LNCAP (cell line): Measurements from ENCODE around the gene FBXL19.
A peak's percentile ranks its signal among the peaks of the same experiment; 100 is the strongest.

Experiments
- TF ChIP-seq, protein P1 (sequence below): fragments of 450-650 bp; IDR thresholded peaks from 2 replicates; pipeline ENCODE4 v1.5.1; 2017; ENCODE audit warnings: mild to moderate bottlenecking

FBXL19 gene

DNA sequence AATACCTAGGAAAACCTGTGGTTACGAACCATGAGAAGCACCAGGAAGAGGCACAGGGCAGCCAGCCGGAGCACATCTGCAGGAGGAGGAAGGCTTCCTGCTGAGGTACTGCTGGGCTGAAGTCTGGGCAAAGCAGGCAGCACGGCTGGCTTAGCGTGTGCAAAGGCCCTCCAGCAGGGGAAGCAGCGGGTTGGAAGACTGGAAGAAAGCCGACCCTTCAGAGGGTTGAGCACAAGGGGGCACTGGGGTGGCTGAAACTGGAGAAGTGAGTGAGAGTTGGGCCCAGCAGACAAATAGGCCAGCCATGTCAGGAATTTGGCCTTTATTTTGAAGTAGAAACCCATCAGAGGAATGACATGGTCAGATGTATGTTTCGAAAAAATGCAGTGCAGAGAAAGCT lies 49.5 kb downstream of the FBXL19 start:
- TF ChIP-seq, protein P1, sequence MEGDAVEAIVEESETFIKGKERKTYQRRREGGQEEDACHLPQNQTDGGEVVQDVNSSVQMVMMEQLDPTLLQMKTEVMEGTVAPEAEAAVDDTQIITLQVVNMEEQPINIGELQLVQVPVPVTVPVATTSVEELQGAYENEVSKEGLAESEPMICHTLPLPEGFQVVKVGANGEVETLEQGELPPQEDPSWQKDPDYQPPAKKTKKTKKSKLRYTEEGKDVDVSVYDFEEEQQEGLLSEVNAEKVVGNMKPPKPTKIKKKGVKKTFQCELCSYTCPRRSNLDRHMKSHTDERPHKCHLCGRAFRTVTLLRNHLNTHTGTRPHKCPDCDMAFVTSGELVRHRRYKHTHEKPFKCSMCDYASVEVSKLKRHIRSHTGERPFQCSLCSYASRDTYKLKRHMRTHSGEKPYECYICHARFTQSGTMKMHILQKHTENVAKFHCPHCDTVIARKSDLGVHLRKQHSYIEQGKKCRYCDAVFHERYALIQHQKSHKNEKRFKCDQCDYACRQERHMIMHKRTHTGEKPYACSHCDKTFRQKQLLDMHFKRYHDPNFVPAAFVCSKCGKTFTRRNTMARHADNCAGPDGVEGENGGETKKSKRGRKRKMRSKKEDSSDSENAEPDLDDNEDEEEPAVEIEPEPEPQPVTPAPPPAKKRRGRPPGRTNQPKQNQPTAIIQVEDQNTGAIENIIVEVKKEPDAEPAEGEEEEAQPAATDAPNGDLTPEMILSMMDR = no peak

DNA sequence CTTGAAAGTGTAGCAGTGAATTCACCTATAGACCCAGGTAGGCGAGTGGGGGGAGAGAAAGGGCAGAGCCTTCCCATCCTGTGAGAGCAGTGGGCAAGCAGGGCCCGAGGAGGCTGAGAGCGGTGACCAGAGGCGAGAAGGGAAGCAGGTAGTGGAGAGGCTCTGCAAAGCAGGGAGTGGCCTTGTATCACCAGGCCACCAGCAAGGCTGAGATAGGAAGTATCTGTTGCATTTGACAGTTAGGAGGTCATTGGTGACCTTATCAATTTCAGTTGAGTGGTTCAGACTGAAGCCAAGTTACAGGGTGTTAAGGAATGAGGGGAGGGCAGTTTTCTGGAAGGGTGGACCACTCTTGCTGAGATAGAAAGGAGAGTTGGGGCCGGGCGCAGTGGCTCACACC lies 51.0 kb downstream of the FBXL19 start:
- TF ChIP-seq, protein P1 = no peak

DNA sequence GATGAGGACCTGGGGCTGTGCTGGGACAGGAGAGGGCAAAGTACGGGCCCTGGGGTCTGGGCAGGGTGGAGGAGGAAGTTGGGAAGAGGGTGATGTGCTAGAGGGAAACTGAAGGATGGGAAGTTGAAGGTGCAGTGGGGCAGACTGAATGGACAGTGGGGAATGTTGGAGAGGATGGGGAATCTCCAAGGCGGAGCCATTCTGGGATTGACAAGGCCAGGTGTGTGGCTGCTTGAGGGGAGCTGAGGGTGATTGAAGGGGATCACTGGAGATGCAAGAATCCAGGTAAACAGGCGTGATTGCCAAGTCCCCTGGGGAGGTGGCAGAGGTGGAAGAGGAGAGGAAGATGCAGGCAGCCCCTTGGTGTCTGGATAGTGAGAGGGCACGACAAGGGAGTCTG lies 53.1 kb downstream of the FBXL19 start:
- TF ChIP-seq, protein P1 = no peak

DNA sequence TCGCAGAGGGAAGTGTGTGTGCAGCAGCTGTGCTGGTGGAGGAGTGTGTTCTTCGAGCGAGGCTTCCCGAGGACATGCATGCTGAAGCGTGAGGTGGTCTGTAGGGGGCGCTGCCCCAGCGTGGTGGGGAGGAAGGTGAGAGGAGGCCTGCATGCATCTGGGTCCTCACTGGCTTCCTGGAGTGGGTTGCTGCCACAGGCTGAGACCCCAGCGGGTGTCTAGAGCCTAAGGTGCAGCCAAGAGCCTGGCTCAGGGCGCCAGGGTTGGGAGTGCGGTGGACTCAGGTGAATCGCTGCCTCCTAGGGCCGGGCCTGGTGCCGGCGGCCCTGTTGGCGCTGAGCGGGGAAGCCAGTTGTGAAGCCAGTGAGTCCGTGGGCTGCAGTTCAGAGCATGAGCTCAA lies 54.1 kb downstream of the FBXL19 start:
- TF ChIP-seq, protein P1 = peak; percentile 41

DNA sequence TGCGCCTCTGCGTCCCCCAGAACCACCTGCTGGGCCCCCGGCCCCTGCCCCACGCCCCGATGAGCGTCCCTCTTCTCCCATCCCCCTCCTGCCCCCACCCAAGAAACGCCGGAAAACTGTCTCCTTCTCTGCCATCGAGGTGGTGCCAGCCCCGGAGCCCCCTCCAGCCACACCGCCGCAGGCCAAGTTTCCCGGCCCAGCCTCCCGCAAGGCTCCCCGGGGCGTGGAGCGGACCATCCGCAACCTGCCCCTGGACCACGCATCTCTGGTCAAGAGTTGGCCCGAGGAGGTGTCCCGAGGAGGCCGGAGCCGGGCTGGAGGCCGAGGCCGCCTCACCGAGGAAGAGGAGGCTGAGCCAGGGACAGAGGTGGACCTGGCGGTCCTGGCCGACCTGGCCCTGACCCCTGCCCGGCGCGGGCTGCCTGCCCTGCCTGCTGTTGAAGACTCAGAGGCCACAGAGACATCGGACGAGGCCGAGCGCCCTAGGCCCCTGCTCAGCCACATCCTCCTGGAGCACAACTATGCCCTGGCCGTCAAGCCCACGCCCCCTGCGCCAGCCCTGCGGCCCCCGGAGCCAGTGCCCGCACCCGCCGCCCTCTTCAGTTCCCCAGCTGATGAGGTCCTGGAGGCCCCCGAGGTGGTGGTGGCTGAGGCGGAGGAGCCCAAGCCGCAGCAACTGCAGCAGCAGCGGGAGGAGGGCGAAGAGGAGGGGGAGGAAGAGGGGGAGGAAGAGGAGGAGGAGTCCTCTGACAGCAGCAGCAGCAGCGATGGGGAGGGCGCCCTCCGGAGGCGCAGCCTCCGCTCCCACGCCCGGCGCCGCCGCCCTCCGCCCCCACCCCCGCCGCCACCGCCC lies 56.0 kb downstream of the FBXL19 start:
- TF ChIP-seq, protein P1 = no peak

DNA sequence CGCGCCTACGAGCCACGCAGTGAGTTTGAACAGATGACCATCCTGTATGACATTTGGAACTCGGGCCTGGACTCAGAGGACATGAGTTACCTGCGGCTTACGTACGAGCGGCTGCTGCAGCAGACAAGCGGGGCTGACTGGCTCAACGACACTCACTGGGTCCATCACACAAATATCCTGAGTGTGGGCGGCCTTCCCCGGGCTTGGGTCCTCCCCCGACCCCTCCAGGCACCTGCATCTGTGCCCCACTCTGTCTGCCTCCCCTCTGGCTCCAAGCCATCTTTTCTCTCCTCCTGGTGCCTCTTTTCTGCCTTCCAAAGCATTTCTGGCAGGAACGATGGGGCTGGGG lies 56.6 kb downstream of the FBXL19 start:
- TF ChIP-seq, protein P1 = no peak

DNA sequence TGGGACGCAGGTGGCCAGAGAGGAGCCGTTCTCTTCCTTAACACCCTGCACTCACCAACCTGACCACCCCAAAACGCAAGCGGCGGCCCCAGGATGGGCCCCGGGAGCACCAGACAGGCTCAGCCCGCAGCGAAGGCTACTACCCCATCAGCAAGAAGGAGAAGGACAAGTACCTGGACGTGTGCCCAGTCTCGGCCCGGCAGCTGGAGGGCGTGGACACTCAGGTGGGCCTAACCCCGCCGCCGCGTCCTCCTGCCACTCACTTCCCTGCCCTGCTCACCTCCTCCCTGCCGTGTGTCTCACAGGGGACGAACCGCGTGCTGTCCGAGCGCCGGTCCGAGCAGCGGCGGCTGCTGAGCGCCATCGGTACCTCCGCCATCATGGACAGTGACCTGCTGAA lies 57.1 kb downstream of the FBXL19 start:
- TF ChIP-seq, protein P1 = no peak

DNA sequence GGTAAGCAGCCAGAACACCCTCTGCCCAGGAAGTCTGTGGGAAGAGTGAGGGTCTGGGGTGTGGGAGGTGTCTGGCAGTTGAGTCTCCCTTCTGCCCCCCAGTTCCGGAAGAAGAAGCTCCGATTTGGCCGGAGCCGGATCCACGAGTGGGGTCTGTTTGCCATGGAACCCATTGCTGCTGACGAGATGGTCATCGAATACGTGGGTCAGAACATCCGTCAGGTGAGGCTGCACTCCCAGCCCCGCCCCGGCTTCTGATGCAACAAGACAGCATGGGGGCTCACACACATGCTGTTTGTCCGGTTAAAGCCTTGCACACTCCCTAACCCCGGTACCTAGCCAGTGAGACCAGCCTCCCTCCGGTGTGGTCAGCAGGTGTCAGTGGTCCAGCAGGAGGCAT lies 57.6 kb downstream of the FBXL19 start:
- TF ChIP-seq, protein P1 = no peak
